ENCODE measurements around the gene MYEOV. TPM values are rescaled to one million over a fixed set of nuclear protein-coding genes. Genes with fewer than 3 reads are reported as not detected.

MYEOV gene
- total RNA-seq, 1 experiment from 2014 or later = 0.22 TPM

DNA sequence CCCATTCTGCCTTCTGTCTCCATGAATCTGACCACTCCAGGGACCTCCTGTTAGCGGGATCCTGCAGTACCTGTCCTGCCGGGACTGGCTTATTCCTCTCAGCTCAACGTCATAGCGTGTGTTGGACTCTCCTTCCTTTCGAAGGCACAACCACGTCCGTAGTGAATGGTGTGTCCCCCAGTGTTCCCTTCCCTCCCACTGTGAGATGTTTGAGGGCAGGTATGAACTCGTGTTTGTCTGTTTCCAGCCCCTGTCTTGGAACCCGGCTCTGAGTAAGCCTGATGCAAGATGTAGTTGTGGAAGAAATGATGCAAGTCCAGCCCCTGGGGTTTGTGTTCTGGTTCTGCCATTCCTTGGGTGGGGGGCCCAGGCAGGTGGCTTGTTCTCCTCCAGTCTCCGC lies 10.5 kb upstream of the MYEOV start:
- Mint-ChIP-seq H3K9me3 (no peaks in the 10 kb centered on the region), H3K27me3 (ENCODE audit: low read depth) (peaks cover 13% of the 10 kb centered on the region), H3K27ac (no peak overlapping the region), H3K36me3 (ENCODE audit: insufficient read depth in 1 of 3, low read depth in 3 of 3) (no peaks in the 10 kb centered on the region), H3K4me1 (peaks cover 10 to 13% of the 10 kb centered on the region in 2 experiments), H3K4me3 (no peak overlapping the region)
- Histone ChIP-seq H4K20me1 (ENCODE audit: control insufficient read depth, insufficient read depth, insufficient read length) (no peaks in the 10 kb centered on the region), H3K4me1 (ENCODE audit: insufficient read depth, low read length) (peaks cover 4% of the 10 kb centered on the region; the same call in 1 of the 2 replicates), H3K79me2 (ENCODE audit: insufficient read depth, low read length) (no peaks in the 10 kb centered on the region), H3K23ac (ENCODE audit: insufficient read length, low read depth, low read length) (no peak overlapping the region), H3K27ac (ENCODE audit: insufficient read length, low read depth, low read length) (no peak overlapping the region), H2BK120ac (ENCODE audit: low read depth, low read length, poor library complexity, severe bottlenecking) (no peak overlapping the region), H2BK12ac (ENCODE audit: insufficient read length, low read depth, low read length) (no peak overlapping the region), H3K56ac (ENCODE audit: insufficient read length, low read depth, low read length) (no peak overlapping the region), H3K9me3 (ENCODE audit: control insufficient read depth, low read depth, low read length) (no peaks in the 10 kb centered on the region), H3K4ac (ENCODE audit: low read depth, low read length) (no peak overlapping the region), H3K14ac (ENCODE audit: insufficient read depth, low read length) (no peak overlapping the region), H2BK15ac (ENCODE audit: low read depth, low read length) (no peak overlapping the region), H3K27me3 (ENCODE audit: insufficient read depth, low read length) (no peaks in the 10 kb centered on the region), H2BK20ac (ENCODE audit: low read depth, low read length, poor library complexity, severe bottlenecking) (no peak overlapping the region), H2AFZ (ENCODE audit: low read length) (no peak overlapping the region), H2BK5ac (ENCODE audit: insufficient read length, low read length) (no peak overlapping the region), H3K23me2 (ENCODE audit: insufficient read length, low read depth, low read length, poor library complexity, severe bottlenecking) (no peaks in the 10 kb centered on the region), H3K18ac (ENCODE audit: insufficient read length, low read depth, low read length) (no peak overlapping the region), H3K9ac (ENCODE audit: extremely low read depth, insufficient read length, low read length) (no peak overlapping the region), H2AK5ac (ENCODE audit: insufficient read length, low read length) (no peak overlapping the region), H4K8ac (replicated peaks; ENCODE audit: insufficient read length, low read depth, low read length) (no peak overlapping the region), H3K79me1 (ENCODE audit: insufficient read depth, low read depth, low read length, poor library complexity, severe bottlenecking) (no peaks in the 10 kb centered on the region), H3K4me2 (ENCODE audit: insufficient read depth, insufficient read length, low read length) (no peak overlapping the region), H4K91ac (ENCODE audit: insufficient read length, low read depth, low read length) (no peak overlapping the region), H4K5ac (ENCODE audit: insufficient read length, low read depth, low read length) (no peak overlapping the region), H3T11ph (ENCODE audit: low read length) (no peak overlapping the region)
- no peak for DNase-seq
- no CpG with 5 or more reads among the region's 10 CpGs for WGBS (ENCODE audit: extremely low coverage, insufficient read length, low lambda C conversion rate)
- TF ChIP-seq, protein P1, sequence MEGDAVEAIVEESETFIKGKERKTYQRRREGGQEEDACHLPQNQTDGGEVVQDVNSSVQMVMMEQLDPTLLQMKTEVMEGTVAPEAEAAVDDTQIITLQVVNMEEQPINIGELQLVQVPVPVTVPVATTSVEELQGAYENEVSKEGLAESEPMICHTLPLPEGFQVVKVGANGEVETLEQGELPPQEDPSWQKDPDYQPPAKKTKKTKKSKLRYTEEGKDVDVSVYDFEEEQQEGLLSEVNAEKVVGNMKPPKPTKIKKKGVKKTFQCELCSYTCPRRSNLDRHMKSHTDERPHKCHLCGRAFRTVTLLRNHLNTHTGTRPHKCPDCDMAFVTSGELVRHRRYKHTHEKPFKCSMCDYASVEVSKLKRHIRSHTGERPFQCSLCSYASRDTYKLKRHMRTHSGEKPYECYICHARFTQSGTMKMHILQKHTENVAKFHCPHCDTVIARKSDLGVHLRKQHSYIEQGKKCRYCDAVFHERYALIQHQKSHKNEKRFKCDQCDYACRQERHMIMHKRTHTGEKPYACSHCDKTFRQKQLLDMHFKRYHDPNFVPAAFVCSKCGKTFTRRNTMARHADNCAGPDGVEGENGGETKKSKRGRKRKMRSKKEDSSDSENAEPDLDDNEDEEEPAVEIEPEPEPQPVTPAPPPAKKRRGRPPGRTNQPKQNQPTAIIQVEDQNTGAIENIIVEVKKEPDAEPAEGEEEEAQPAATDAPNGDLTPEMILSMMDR (conservative IDR thresholded peaks at IDR 0.05) = no peak

Data from H9 (cell line).